Kidney (tissue), 14 donors: Measurements from ENCODE around the gene GALNT9. TPM values are rescaled to one million over a fixed set of nuclear protein-coding genes. Genes with fewer than 3 reads are reported as not detected.

Experiments used
- DNase-seq, 5 donors: peaks; one replicate each; pipeline ENCODE4 v3.0.0-alpha.2; 2013 to 2020
- FAIRE-seq: peaks from 2 replicates; lab custom pipeline; 2012; peaks lifted over from hg19 to GRCh38; lab: Jason Lieb, UNC
- H3K27ac ChIP-seq, 2 donors: one replicate each; pipeline ENCODE4 v1.7.0; 2013; ENCODE audit warnings: low read depth in 2 of 2, low read length in 2 of 2, inconsistent platforms in 1 of 2
- H3K27me3 ChIP-seq: one replicate; pipeline ENCODE4 v1.7.1; 2013; ENCODE audit warnings: low read length, inconsistent platforms; ENCODE audit not compliant: control insufficient read depth, insufficient read depth
- H3K36me3 ChIP-seq, 3 donors: one replicate each; pipeline versions ENCODE4 v1.7.0 to v1.7.1; 2013; ENCODE audit warnings: low read length in 3 of 3, control low read depth in 1 of 3, inconsistent platforms in 1 of 3; ENCODE audit not compliant: insufficient read depth in 3 of 3, control insufficient read depth in 2 of 3
- H3K4me1 ChIP-seq, 3 donors: one replicate each; pipeline versions ENCODE4 v1.7.0 to v1.7.1; 2013; ENCODE audit warnings: low read length in 3 of 3, inconsistent platforms in 1 of 3, low read depth in 1 of 3; ENCODE audit not compliant: control insufficient read depth in 2 of 3, insufficient read depth in 2 of 3
- H3K4me3 ChIP-seq, 3 donors: one replicate each; pipeline versions ENCODE4 v1.7.0 to v1.8.1; 2013; ENCODE audit warnings: low read length in 3 of 3, control low read depth in 1 of 3, inconsistent platforms in 1 of 3
- H3K9ac ChIP-seq, 3 donors: one replicate each; pipeline versions ENCODE4 v1.7.0 to v1.7.1; 2013; ENCODE audit warnings: low read length in 3 of 3, control low read depth in 1 of 3, inconsistent platforms in 1 of 3
- H3K9me3 ChIP-seq, 3 donors: one replicate each; pipeline versions ENCODE4 v1.7.0 to v1.7.1; 2013; ENCODE audit warnings: low read length in 3 of 3, control low read depth in 1 of 3, inconsistent platforms in 1 of 3; ENCODE audit not compliant: control insufficient read depth in 2 of 3, insufficient read depth in 1 of 3
- CTCF ChIP-seq: IDR thresholded peaks from 3 replicates; pipeline ENCODE4 v1.5.1; 2012; ENCODE audit warnings: mild to moderate bottlenecking, moderate library complexity, borderline replicate concordance; ENCODE audit not compliant: insufficient read depth; ENCODE audit errors: extremely low read depth
- intact Hi-C: fragments of 100-400 bp; cut with DNase I; formaldehyde crosslinking; loops from one replicate; pipeline ENCODE4 v1.11.1; 2022
- polyA plus RNA-seq: library from polyadenylated mRNA; stranded (reverse); fragments of 350-450 nt; fragmentation: Illumina TruSeq; extraction: RNeasy Lipid Tissue Mini Kit (QIAGEN cat#74804); gene quantifications from one replicate; pipeline ENCODE4 v1.2.3, GENCODE V29; 2014; ENCODE audit warnings: low read depth, low replicate concordance; ENCODE audit not compliant: insufficient read depth
- total RNA-seq: library from RNA; stranded (reverse); fragmentation: NEBNext Ultra II Directional; extraction: Animal tissue kit (Norgen Biotek cat#: 25700); gene quantifications from one replicate; pipeline ENCODE4 v1.2.1, GENCODE V29; 2021
- donor health status: control.
- donor health status: control.
- donor health status: control.
- donor health status: control.
- donor health status: control.
- donor health status: DM: yes; HTN: yes; CAD: no.
- donor health status: Normal renal cell carcinoma (clear cell type).

The GALNT9 gene
- total and polyA plus RNA-seq, 2 donors from 2014 or later, result 4.8 to 20.7 TPM

- DNase-seq (peak in 3 of 5 donors; percentile 51 to 65 (median 62)), FAIRE-seq (no peak)
- Histone ChIP-seq H3K4me1 (peaks cover 7 to 30% (median 13%) of the 10 kb centered on the region in 3 donors), H3K27me3 (no peaks in the 10 kb centered on the region), H3K4me3 (no peak overlapping the region), H3K9ac (no peak overlapping the region), H3K9me3 (no peaks in the 10 kb centered on the region), H3K36me3 (no peaks in the 10 kb centered on the region), H3K27ac (no peak overlapping the region)
- no peak for TF ChIP-seq CTCF
- intact Hi-C loops, result no loop called here
These were observed 49.0 kb downstream of the GALNT9 start for GRCh38 chr12:132280406-132280805.

GRCh38 chr12:132279930-132280329, 49.5 kb downstream of the GALNT9 start:
- FAIRE-seq (no peak), DNase-seq (no peak)
- TF ChIP-seq CTCF, result no peak
- no peak overlapping the region for H3K4me3 ChIP-seq
- H3K9me3 ChIP-seq, result no peaks in the 10 kb centered on the region
- no peaks in the 10 kb centered on the region for H3K27me3 ChIP-seq
- H3K9ac ChIP-seq, result no peak overlapping the region
- H3K36me3 ChIP-seq, result no peaks in the 10 kb centered on the region
- peaks cover 7 to 30% (median 14%) of the 10 kb centered on the region in 3 donors for H3K4me1 ChIP-seq
- intact Hi-C loops, result no loop called here
- no peak overlapping the region for H3K27ac ChIP-seq

- Histone ChIP-seq H3K36me3 (no peaks in the 10 kb centered on the region), H3K9me3 (no peaks in the 10 kb centered on the region), H3K4me1 (peaks cover 10 to 31% (median 20%) of the 10 kb centered on the region in 3 donors), H3K4me3 (peak overlapping the region in 1 of 3 donors; percentile 21), H3K27me3 (no peaks in the 10 kb centered on the region), H3K9ac (no peak overlapping the region), H3K27ac (no peak overlapping the region)
- peak; percentile 76 to 96 (median 81) for DNase-seq
- no peak for FAIRE-seq
- TF ChIP-seq CTCF, result no peak
- intact Hi-C loops, result no loop called here
These were observed 50.1 kb downstream of the GALNT9 start for GRCh38 chr12:132279184-132279889.
